Panc1 (cell line): ENCODE data around the gene LDHAL6B. TPM values are rescaled to one million over a fixed set of nuclear protein-coding genes. Genes with fewer than 3 reads are reported as not detected.

Experiments
- ATAC-seq: fragments of 200-7000 bp; cut with Tn5 transposase; 2 replicates; pipeline ENCODE4 v1.9.1; 2020; ENCODE audit warnings: mild to moderate bottlenecking, moderate library complexity
- BruUV-seq: library from RNA; stranded (reverse); fragments of 400-500 nt; replicated peaks from 2 replicates; lab custom pipeline; 2021; lab: Mats Ljungman, UMichigan
- CTCF ChIA-PET: fragments of 300-600 bp; sonication (Branson Sonifier 250); formaldehyde crosslinking; loops from one replicate; lab custom pipeline; 2022; ENCODE audit warnings: antibody characterized with exemption; lab: Charles Lee
- POLR2A ChIA-PET: fragments of 300-600 bp; sonication (Branson Sonifier 250); formaldehyde crosslinking; loops from one replicate; lab custom pipeline; 2022; ENCODE audit warnings: antibody characterized with exemption; lab: Charles Lee
- DNase-seq: peaks from one replicate; pipeline ENCODE4 v3.0.0-alpha.2; 2010; ENCODE audit warnings: low read depth, low spot score
- H3K27ac ChIP-seq: 2 replicates; pipeline ENCODE4 v1.5.1; 2011; ENCODE audit warnings: mild to moderate bottlenecking, low read length, inconsistent platforms
- H3K27me3 ChIP-seq: fragments of 200-500 bp; sonication (Bioruptor generic); 2 replicates; pipeline ENCODE4 v1.6.0; 2014; ENCODE audit warnings: low read length, inconsistent platforms; ENCODE audit not compliant: control insufficient read depth, insufficient read depth
- H3K36me3 ChIP-seq: fragments of 200-500 bp; sonication (Bioruptor generic); 2 replicates; pipeline ENCODE4 v1.5.1; 2014; ENCODE audit warnings: inconsistent platforms, mild to moderate bottlenecking, low read length, moderate library complexity; ENCODE audit not compliant: control insufficient read depth, insufficient read depth
- H3K4me1 ChIP-seq: 2 replicates; pipeline ENCODE4 v1.5.1; 2011; ENCODE audit warnings: inconsistent platforms, mild to moderate bottlenecking, low read length, moderate library complexity; ENCODE audit not compliant: control insufficient read depth, insufficient read depth
- H3K4me3 ChIP-seq, 2 experiments: 2 replicates each; pipeline ENCODE4 v1.5.1; 2011 to 2012; ENCODE audit warnings: low read depth in 2 of 2, low read length in 2 of 2, mild to moderate bottlenecking in 2 of 2, inconsistent platforms in 1 of 2, moderate library complexity in 1 of 2
- H3K9me3 ChIP-seq: fragments of 200-500 bp; sonication (Bioruptor generic); 2 replicates; pipeline ENCODE4 v1.5.1; 2014; ENCODE audit warnings: low read depth, mild to moderate bottlenecking, inconsistent platforms, low read length, moderate library complexity; ENCODE audit not compliant: control insufficient read depth, insufficient read depth
- CTCF ChIP-seq: fragments of 450-650 bp; IDR thresholded peaks from 2 replicates; pipeline ENCODE4 v1.5.1; 2017; ENCODE audit warnings: mild to moderate bottlenecking
- POLR2AphosphoS5 ChIP-seq: IDR thresholded peaks from 2 replicates; pipeline ENCODE4 v1.6.1; 2012; ENCODE audit warnings: mild to moderate bottlenecking, low read depth, low read length, moderate library complexity
- SIN3A ChIP-seq: IDR thresholded peaks from 2 replicates; pipeline ENCODE4 v1.6.1; 2012; ENCODE audit warnings: low read depth, mild to moderate bottlenecking, low read length, moderate library complexity, borderline replicate concordance; ENCODE audit not compliant: insufficient read depth
- TCF7L2 ChIP-seq: IDR thresholded peaks from 2 replicates; pipeline ENCODE4 v1.6.1; 2011; ENCODE audit warnings: mild to moderate bottlenecking, low read depth, low read length, inconsistent platforms
- in situ Hi-C: cut with HindIII; loops from 2 replicates; pipeline ENCODE4 v1.10.0; 2016; ENCODE audit warnings: low sequenced_read_pairs, low pct_unique_long_range_greater_than_20kb
- intact Hi-C: fragments of 100-400 bp; cut with micrococcal nuclease; formaldehyde crosslinking; loops from one replicate; pipeline ENCODE4 v1.10.0; 2022; ENCODE audit not compliant: unreplicated experiment
- total RNA-seq: library from RNA; stranded (reverse); gene quantifications from one replicate; pipeline ENCODE4 v1.2.1, GENCODE V29; 2021; ENCODE audit not compliant: unreplicated experiment
- TF ChIP-seq, protein P1 (sequence below), 2 experiments: IDR thresholded peaks; 2 replicates each; pipeline ENCODE4 v1.6.1; 2011 to 2012; ENCODE audit warnings: low read depth in 2 of 2, control low read depth in 1 of 2, low read length in 1 of 2, mild to moderate bottlenecking in 1 of 2, moderate library complexity in 1 of 2; ENCODE audit not compliant: insufficient read depth in 1 of 2

Gene LDHAL6B
- total RNA-seq, 1 experiment from 2014 or later: not detected

GRCh38 chr15:59171067-59171397, 35.6 kb upstream of the LDHAL6B start:
- ATAC-seq (no peak), DNase-seq (no peak)
- in situ Hi-C loops (no loop called here), intact Hi-C loops (loop anchor here (5.0 kb wide), 1 partner anchor 321 kb away; no protein-coding TSS in a partner anchor)
- no TSS peak for BruUV-seq
- TF ChIP-seq, protein P1, sequence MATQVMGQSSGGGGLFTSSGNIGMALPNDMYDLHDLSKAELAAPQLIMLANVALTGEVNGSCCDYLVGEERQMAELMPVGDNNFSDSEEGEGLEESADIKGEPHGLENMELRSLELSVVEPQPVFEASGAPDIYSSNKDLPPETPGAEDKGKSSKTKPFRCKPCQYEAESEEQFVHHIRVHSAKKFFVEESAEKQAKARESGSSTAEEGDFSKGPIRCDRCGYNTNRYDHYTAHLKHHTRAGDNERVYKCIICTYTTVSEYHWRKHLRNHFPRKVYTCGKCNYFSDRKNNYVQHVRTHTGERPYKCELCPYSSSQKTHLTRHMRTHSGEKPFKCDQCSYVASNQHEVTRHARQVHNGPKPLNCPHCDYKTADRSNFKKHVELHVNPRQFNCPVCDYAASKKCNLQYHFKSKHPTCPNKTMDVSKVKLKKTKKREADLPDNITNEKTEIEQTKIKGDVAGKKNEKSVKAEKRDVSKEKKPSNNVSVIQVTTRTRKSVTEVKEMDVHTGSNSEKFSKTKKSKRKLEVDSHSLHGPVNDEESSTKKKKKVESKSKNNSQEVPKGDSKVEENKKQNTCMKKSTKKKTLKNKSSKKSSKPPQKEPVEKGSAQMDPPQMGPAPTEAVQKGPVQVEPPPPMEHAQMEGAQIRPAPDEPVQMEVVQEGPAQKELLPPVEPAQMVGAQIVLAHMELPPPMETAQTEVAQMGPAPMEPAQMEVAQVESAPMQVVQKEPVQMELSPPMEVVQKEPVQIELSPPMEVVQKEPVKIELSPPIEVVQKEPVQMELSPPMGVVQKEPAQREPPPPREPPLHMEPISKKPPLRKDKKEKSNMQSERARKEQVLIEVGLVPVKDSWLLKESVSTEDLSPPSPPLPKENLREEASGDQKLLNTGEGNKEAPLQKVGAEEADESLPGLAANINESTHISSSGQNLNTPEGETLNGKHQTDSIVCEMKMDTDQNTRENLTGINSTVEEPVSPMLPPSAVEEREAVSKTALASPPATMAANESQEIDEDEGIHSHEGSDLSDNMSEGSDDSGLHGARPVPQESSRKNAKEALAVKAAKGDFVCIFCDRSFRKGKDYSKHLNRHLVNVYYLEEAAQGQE (IDR thresholded peaks at IDR 0.05; ENCODE audit: insufficient read depth in 1 of 2, low read depth in 2 of 2, low read length in 1 of 2): no peak
- Histone ChIP-seq H3K9me3 (no peaks in the 10 kb centered on the region), H3K4me3 (no peak overlapping the region), H3K36me3 (no peaks in the 10 kb centered on the region), H3K4me1 (peaks cover 9% of the 10 kb centered on the region), H3K27ac (no peak overlapping the region), H3K27me3 (no peaks in the 10 kb centered on the region)
- CTCF ChIA-PET: no interaction called here
- POLR2A ChIA-PET: no interaction called here

- ChIA-PET POLR2A (no interaction called here), CTCF (no interaction called here)
- BruUV-seq: no TSS peak
- DNase-seq (no peak), ATAC-seq (no peak)
- H3K27ac ChIP-seq: no peak overlapping the region
- peaks cover 9% of the 10 kb centered on the region for H3K4me1 ChIP-seq
- no peaks in the 10 kb centered on the region for H3K27me3 ChIP-seq
- H3K9me3 ChIP-seq: no peaks in the 10 kb centered on the region
- no peaks in the 10 kb centered on the region for H3K36me3 ChIP-seq
- in situ Hi-C loops: no loop called here
- no peak overlapping the region for H3K4me3 ChIP-seq
- intact Hi-C loops: loop anchor here (5.0 kb wide), 1 partner anchor 320 kb away; no protein-coding TSS in a partner anchor
- TF ChIP-seq TCF7L2 (no peak), SIN3A (no peak), POLR2AphosphoS5 (no peak), CTCF (no peak)
- TF ChIP-seq, protein P1 (IDR thresholded peaks at IDR 0.05; ENCODE audit: insufficient read depth in 1 of 2, low read depth in 2 of 2, low read length in 1 of 2): no peak
These were observed 34.2 kb upstream of the LDHAL6B start for GRCh38 chr15:59172289-59172901.
